Measurements from ENCODE around the gene ADORA1.

GRCh38 chr1:203159844-203160243 lies 32.3 kb downstream of the ADORA1 start:
- TF ChIP-seq, protein P1, sequence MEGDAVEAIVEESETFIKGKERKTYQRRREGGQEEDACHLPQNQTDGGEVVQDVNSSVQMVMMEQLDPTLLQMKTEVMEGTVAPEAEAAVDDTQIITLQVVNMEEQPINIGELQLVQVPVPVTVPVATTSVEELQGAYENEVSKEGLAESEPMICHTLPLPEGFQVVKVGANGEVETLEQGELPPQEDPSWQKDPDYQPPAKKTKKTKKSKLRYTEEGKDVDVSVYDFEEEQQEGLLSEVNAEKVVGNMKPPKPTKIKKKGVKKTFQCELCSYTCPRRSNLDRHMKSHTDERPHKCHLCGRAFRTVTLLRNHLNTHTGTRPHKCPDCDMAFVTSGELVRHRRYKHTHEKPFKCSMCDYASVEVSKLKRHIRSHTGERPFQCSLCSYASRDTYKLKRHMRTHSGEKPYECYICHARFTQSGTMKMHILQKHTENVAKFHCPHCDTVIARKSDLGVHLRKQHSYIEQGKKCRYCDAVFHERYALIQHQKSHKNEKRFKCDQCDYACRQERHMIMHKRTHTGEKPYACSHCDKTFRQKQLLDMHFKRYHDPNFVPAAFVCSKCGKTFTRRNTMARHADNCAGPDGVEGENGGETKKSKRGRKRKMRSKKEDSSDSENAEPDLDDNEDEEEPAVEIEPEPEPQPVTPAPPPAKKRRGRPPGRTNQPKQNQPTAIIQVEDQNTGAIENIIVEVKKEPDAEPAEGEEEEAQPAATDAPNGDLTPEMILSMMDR (IDR thresholded peaks at IDR 0.05) = no peak
- TF ChIP-seq POLR2A (IDR thresholded peaks at IDR 0.05) = no peak

All from thyroid gland (tissue), 4 donors.